NCI-H69 (cell line): ENCODE data around the gene CREB3L2.
"Not testable (repeated sequence)": the region's sequence is repeated elsewhere in the genome, so short reads cannot be mapped to it uniquely, and the experiment has no call there.

Source experiments
- DNase-seq: peaks from one replicate; lab custom pipeline; 2025; lab: John Stamatoyannopoulos, UW

Gene CREB3L2

GRCh38 chr7:137835486-137836112 is 166.3 kb downstream of the CREB3L2 start:
- DNase-seq, result no peak

- no peak for DNase-seq
Measured at GRCh38 chr7:137834552-137834951, 167.3 kb downstream of the CREB3L2 start.

- not testable (repeated sequence) for DNase-seq
Measured at GRCh38 chr7:137832990-137833389, 168.9 kb downstream of the CREB3L2 start.

- DNase-seq, result no peak
Measured at GRCh38 chr7:137832382-137832781, 169.5 kb downstream of the CREB3L2 start.

- DNase-seq, result not testable (repeated sequence)
Measured at GRCh38 chr7:137831555-137831954, 170.3 kb downstream of the CREB3L2 start.

GRCh38 chr7:137829337-137829992 is 172.4 kb downstream of the CREB3L2 start:
- DNase-seq, result no peak

- no peak for DNase-seq
Measured at GRCh38 chr7:137828456-137828855, 173.4 kb downstream of the CREB3L2 start.

- no peak for DNase-seq
Measured at GRCh38 chr7:137825489-137825888, 176.4 kb downstream of the CREB3L2 start.
